Measurements from ENCODE around the gene NDUFS7. TPM values are rescaled to one million over a fixed set of nuclear protein-coding genes. Genes with fewer than 3 reads are reported as not detected.
A peak's percentile ranks its signal among the peaks of the same experiment; 100 is the strongest.

The NDUFS7 gene
- total RNA-seq, 1 donor from 2014 or later, result 216 TPM

DNA sequence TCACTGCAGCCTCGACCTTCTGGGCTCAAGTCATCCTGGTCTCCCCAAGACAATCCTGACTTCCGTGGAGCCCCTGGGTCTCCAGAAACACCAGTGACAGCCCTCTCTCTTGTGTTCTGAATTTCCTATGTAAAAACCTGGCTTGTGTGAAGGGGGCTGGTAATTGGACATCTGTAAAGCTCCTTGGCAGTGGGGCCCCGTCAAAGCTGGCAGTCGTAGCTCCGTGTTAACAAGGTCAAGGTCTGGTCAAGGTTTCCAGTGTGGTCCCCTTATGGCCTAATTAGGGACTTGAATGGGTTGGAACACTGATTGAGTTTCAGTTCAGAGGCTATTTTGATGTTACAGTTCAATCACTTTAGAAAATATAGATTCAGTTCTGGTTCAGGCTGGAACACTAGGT lies 32.8 kb upstream of the NDUFS7 start:
- no peak overlapping the region for H3K27ac ChIP-seq
- no peak overlapping the region for H3K4me3 ChIP-seq
- H3K9me3 ChIP-seq, result no peaks in the 10 kb centered on the region
- no peak for DNase-seq (ENCODE audit: low spot score in 2 of 2)
- intact Hi-C loops (cut with DNase I), result no loop called here
- H3K27me3 ChIP-seq, result no peaks in the 10 kb centered on the region
- H3K36me3 ChIP-seq, result no peaks in the 10 kb centered on the region
- TF ChIP-seq, protein P1, sequence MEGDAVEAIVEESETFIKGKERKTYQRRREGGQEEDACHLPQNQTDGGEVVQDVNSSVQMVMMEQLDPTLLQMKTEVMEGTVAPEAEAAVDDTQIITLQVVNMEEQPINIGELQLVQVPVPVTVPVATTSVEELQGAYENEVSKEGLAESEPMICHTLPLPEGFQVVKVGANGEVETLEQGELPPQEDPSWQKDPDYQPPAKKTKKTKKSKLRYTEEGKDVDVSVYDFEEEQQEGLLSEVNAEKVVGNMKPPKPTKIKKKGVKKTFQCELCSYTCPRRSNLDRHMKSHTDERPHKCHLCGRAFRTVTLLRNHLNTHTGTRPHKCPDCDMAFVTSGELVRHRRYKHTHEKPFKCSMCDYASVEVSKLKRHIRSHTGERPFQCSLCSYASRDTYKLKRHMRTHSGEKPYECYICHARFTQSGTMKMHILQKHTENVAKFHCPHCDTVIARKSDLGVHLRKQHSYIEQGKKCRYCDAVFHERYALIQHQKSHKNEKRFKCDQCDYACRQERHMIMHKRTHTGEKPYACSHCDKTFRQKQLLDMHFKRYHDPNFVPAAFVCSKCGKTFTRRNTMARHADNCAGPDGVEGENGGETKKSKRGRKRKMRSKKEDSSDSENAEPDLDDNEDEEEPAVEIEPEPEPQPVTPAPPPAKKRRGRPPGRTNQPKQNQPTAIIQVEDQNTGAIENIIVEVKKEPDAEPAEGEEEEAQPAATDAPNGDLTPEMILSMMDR (IDR thresholded peaks at IDR 0.05), result no peak
- H3K4me1 ChIP-seq, result peaks cover 3 to 10% of the 10 kb centered on the region in 2 donors

DNA sequence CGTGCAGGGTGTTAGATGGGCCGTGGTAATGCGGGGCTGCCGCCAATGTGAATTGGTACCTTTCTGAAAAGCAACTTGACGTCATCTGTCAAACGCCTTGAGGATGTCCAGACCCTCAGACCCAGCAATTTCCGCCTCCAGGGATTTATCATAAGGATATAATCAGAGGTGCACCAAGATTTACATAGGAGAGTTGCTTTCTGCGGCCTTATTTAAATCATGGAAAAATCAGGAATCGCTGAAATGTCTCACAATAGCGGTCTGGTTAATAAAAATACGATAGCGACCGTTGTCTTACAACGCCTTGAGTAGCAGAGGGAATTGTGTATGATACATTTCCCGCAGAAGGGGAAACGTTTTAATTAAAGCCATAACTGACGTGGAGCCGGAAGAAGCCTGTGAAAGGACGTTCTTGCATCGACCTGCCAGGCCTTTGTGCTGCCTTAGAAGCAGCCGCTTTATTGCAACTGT lies 32.3 kb upstream of the NDUFS7 start:
- DNase-seq (ENCODE audit: low spot score in 2 of 2), result no peak
- no peaks in the 10 kb centered on the region for H3K36me3 ChIP-seq
- H3K4me3 ChIP-seq, result no peak overlapping the region
- intact Hi-C loops (cut with DNase I), result no loop called here
- H3K27ac ChIP-seq, result no peak overlapping the region
- TF ChIP-seq, protein P1 (IDR thresholded peaks at IDR 0.05), result no peak
- peaks cover 3 to 15% of the 10 kb centered on the region in 2 donors for H3K4me1 ChIP-seq
- H3K27me3 ChIP-seq, result no peaks in the 10 kb centered on the region
- H3K9me3 ChIP-seq, result no peaks in the 10 kb centered on the region

DNA sequence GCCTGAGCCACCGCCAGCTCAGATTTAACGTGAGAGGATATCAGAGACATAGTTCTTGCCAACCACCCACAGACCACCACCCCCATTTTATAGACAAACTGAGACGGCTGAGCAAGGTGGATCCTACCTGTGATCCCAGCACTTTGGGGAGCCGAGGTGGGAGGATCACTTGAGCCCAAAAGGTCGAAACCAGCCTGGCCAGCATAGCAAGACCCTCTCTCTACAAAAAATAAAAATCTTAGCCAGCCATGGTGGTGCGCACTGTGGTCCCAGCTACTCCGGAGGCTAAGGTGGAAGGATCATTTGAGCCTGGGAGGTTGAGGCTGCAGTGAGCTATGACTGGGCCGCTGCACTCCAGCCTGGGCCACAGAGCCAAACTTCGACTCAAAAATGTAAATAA lies 30.6 kb upstream of the NDUFS7 start:
- Histone ChIP-seq H3K36me3 (peaks cover 3 to 10% of the 10 kb centered on the region in 2 donors), H3K9me3 (no peaks in the 10 kb centered on the region), H3K4me3 (no peak overlapping the region), H3K4me1 (peaks cover 3 to 19% of the 10 kb centered on the region in 2 donors), H3K27ac (peak overlapping the region in 1 of 2 donors; percentile 99), H3K27me3 (no peaks in the 10 kb centered on the region)
- DNase-seq (ENCODE audit: low spot score in 2 of 2), result no peak
- intact Hi-C loops (cut with DNase I), result no loop called here
- TF ChIP-seq, protein P1 (IDR thresholded peaks at IDR 0.05), result no peak

DNA sequence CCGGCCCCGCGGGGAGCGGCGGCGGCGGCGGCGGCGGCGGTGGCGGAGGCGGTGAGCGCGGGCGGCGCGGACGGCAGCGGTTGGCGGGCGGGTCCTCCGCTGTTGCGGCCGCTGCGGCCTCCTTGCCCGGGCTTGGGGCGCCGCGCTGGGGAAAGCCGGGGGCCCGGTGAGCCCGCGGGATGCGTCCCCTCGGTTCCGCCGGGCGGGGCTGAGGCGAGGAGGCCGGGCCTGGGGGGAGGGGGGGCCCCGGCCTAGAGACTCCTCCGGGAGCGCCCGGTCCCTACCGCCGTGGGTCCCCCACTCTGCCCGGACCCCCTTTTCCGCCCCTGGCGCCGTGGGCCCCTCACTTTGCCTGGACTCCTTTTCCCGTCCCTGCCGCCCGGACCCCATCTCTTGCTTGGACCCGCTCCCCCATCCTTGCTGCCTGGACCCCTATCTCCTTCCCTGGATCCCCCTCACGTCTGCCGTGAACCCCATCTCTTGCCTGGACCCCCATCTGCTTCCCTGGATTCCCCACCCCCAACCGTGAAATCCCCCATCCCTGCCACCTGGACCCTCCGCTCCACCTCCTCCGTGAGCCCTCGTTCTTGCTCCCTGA lies 28.6 kb upstream of the NDUFS7 start:
- peak overlapping the region; percentile 88 to 90 for H3K27ac ChIP-seq
- intact Hi-C loops (cut with DNase I), result loop anchor here (1.0 to 2.0 kb wide), 3 partner anchors 28 to 79 kb away; partner anchors contain the start of genes DAZAP1 and NDUFS7
- no peaks in the 10 kb centered on the region for H3K27me3 ChIP-seq
- peaks cover 11 to 21% of the 10 kb centered on the region in 2 donors for H3K36me3 ChIP-seq
- H3K4me3 ChIP-seq, result peak overlapping the region; percentile 85 to 98
- TF ChIP-seq, protein P1 (IDR thresholded peaks at IDR 0.05), result no peak
- no peak for DNase-seq (ENCODE audit: low spot score in 2 of 2)
- no peaks in the 10 kb centered on the region for H3K9me3 ChIP-seq
- H3K4me1 ChIP-seq, result peaks cover 3 to 19% of the 10 kb centered on the region in 2 donors

DNA sequence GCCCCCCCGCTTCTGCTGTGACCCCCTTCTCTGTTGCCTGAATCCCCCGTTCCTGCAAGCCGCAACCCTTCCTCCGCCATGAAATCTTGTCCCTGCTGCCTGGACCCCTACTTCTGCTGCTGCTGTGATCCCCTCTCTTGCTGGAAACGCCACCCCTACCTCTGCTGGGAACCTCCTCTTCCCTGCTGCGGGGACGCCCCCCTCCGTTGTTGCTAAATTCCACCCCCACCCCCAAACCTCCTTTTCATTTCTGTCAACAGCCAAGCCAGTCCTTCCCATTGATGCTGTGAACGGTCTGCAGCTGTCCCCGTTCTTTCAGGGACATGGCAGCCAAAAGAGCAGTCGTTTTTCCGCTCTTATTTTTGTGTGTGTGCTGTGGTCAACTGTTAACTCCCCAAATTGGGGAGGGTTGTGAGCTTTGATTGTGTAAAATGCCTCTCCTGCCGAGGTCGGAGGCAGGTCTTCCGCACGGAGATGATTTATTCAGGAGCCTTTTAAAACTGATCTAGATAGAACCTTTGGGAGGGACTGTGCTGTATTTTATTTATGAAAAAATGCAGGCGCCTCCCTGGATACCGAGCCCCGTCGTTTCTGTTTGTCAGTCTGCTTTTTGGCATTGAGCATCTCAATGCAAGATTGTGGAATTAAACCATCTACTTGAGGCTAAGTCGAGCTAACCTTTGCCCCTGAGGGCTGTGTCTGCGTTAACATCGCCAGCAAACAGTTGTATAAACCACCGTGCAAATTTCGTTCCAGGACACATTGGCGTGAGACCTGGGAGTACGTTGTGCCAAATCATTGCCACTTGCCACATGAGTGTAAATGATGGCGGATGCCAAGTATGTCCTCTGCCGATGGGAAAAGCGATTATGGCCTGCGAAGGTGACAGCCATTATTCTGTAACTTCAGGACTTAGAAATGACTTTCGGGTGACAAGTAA lies 27.9 kb upstream of the NDUFS7 start:
- Histone ChIP-seq H3K4me1 (peaks cover 3 to 25% of the 10 kb centered on the region in 2 donors), H3K27me3 (no peaks in the 10 kb centered on the region), H3K4me3 (peak overlapping the region; percentile 85 to 98), H3K9me3 (no peaks in the 10 kb centered on the region), H3K27ac (peak overlapping the region; percentile 88 to 90), H3K36me3 (peaks cover 11 to 21% of the 10 kb centered on the region in 2 donors)
- TF ChIP-seq, protein P1 (IDR thresholded peaks at IDR 0.05), result no peak
- intact Hi-C loops (cut with DNase I), result loop anchor here (2.0 kb wide), 1 partner anchor 51 kb away; the partner anchor contains the start of gene DAZAP1
- DNase-seq (ENCODE audit: low spot score in 2 of 2), result no peak
